Activated CD4-positive, alpha-beta T cell treated with anti-CD3 and anti-CD28 coated beads, Interleukin-2, amount 50 U/mL, for 24 hours (primary cell): Measurements from ENCODE around the gene ABCC3.

ENCODE experiments used
- DNase-seq, 2 donors: peaks; one replicate each; pipeline ENCODE4 v3.0.0-alpha.2; 2020; ENCODE audit warnings: low read depth in 1 of 2, low spot score in 1 of 2

Gene ABCC3

GRCh38 chr17:50728881-50729765 is 94.4 kb downstream of the ABCC3 start:
- no peak for DNase-seq

GRCh38 chr17:50731575-50732460 is 97.1 kb downstream of the ABCC3 start:
- DNase-seq: no peak

- no peak for DNase-seq
Observed at GRCh38 chr17:50735287-50735686, 100.6 kb downstream of the ABCC3 start.

- no peak for DNase-seq
Observed at GRCh38 chr17:50737118-50737698, 102.5 kb downstream of the ABCC3 start.

- DNase-seq: no peak
Observed at GRCh38 chr17:50739098-50739497, 104.4 kb downstream of the ABCC3 start.
